Coronary artery (tissue), 2 donors: ENCODE data around the gene PTTG1IP.

ENCODE experiments used
- DNase-seq: peaks from one replicate; pipeline ENCODE4 v3.0.0-alpha.2; 2017; ENCODE audit warnings: low spot score
- H3K27ac ChIP-seq, 2 donors: fragments of 200-600 bp; sonication (generic); one replicate each; pipeline ENCODE4 v1.5.1; 2016 to 2019
- H3K4me3 ChIP-seq: fragments of 200-600 bp; sonication (generic); 2 replicates; pipeline ENCODE4 v1.5.1; 2016; ENCODE audit warnings: mild to moderate bottlenecking, moderate library complexity
- CTCF ChIP-seq: fragments of 200-600 bp; sonication (generic); IDR thresholded peaks from one replicate; pipeline ENCODE4 v1.5.1; 2019; ENCODE audit warnings: antibody characterized with exemption

PTTG1IP gene

GRCh38 chr21:44816761-44817505, 56.6 kb downstream of the PTTG1IP start:
- Histone ChIP-seq H3K4me3 (peak overlapping the region; percentile 77), H3K27ac (peak overlapping the region in 1 of 2 donors; percentile 94)
- no peak for TF ChIP-seq CTCF
- no peak for DNase-seq

GRCh38 chr21:44815852-44816628, 57.5 kb downstream of the PTTG1IP start:
- no peak for DNase-seq
- H3K27ac ChIP-seq = peak overlapping the region in 1 of 2 donors; percentile 94
- no peak for TF ChIP-seq CTCF
- peak overlapping the region; percentile 77 for H3K4me3 ChIP-seq

- no peak for DNase-seq
- Histone ChIP-seq H3K4me3 (no peak overlapping the region), H3K27ac (peak overlapping the region in 1 of 2 donors; percentile 40)
- no peak for TF ChIP-seq CTCF
Observed at GRCh38 chr21:44815225-44815624, 58.3 kb downstream of the PTTG1IP start.

DNA sequence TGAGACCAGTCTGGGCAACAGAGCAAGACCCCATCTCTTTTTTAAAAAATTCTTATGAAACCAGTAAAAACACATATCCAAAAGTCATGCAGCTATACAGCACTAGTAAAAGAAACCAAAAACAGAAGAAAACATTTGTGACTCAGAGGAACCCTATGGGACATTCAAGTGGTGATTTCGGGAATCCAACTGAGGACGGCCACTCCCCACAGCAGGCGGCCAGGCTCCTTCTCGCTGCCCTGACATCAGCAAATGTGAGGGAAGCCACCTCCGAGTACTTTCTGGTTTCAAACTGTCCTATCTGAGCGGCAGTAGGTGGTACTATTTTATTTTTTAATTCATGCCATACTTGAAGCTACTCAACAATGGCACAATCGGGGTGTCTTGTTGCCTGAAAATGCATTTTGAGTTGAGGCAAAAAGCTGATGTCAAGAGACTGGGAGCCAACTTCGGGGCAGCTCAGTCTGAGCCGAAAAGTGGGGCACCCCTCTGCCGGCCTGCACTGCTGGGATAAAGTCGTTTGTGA, 58.9 kb downstream of the PTTG1IP start:
- H3K4me3 ChIP-seq = no peak overlapping the region
- DNase-seq = no peak
- no peak for TF ChIP-seq CTCF
- peak overlapping the region in 1 of 2 donors; percentile 40 for H3K27ac ChIP-seq

DNA sequence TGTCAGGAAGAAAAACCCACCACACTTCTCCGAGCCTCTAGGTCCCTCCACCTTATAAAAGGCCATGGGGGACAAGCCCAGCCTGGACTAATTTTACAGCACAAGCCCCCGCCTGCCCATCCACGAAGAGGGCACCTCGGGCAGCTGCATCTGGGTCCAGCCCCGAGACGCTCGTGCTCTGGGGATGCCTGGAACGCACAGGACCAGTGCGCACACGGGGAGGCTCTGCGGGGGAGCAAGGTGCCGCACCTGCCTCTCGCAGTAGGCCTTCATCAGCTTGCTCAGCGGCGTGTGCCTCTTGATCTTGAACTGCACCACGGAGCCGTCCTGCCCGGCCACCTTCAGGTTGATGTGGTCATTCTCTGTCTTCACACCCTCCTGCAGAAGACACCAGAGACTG, 59.8 kb downstream of the PTTG1IP start:
- no peak for DNase-seq
- TF ChIP-seq CTCF = no peak
- Histone ChIP-seq H3K4me3 (no peak overlapping the region), H3K27ac (no peak overlapping the region)

- H3K4me3 ChIP-seq = no peak overlapping the region
- TF ChIP-seq CTCF = no peak
- H3K27ac ChIP-seq = no peak overlapping the region
- DNase-seq = no peak
Observed at GRCh38 chr21:44813149-44813548, 60.3 kb downstream of the PTTG1IP start.
